Osteoblast (primary cell): ENCODE data around the gene UNC13A. TPM values are rescaled to one million over a fixed set of nuclear protein-coding genes. Genes with fewer than 3 reads are reported as not detected.

ENCODE experiments used
- DNase-seq: peaks from one replicate; pipeline ENCODE4 v3.0.0; 2011; ENCODE audit warnings: low spot score, mixed read lengths; ENCODE audit not compliant: insufficient read length; ENCODE audit errors: missing footprints
- H2AFZ ChIP-seq: 2 replicates; pipeline ENCODE4 v1.6.0; 2011; ENCODE audit warnings: mild to moderate bottlenecking, low read length
- H3K27ac ChIP-seq: 2 replicates; pipeline ENCODE4 v1.5.1; 2011; ENCODE audit warnings: mild to moderate bottlenecking, low read depth, low read length, moderate library complexity
- H3K27me3 ChIP-seq: 2 replicates; pipeline ENCODE4 v1.6.0; 2012; ENCODE audit warnings: mild to moderate bottlenecking, control low read depth, inconsistent platforms, low read length, moderate library complexity; ENCODE audit not compliant: insufficient read depth
- H3K36me3 ChIP-seq: 2 replicates; pipeline ENCODE4 v1.5.1; 2011; ENCODE audit warnings: mild to moderate bottlenecking, low read length, control low read depth, moderate library complexity; ENCODE audit not compliant: insufficient read depth
- H3K4me1 ChIP-seq: 2 replicates; pipeline ENCODE4 v1.5.1; 2011; ENCODE audit warnings: mild to moderate bottlenecking, low read length, control low read depth, moderate library complexity; ENCODE audit not compliant: insufficient read depth
- H3K4me2 ChIP-seq: 2 replicates; pipeline ENCODE4 v1.6.0; 2011; ENCODE audit warnings: mild to moderate bottlenecking, low read length; ENCODE audit not compliant: insufficient read depth
- H3K4me3 ChIP-seq: fragments of 200-600 bp; sonication (generic); 3 replicates; pipeline ENCODE4 v1.5.1; 2012; ENCODE audit warnings: mild to moderate bottlenecking, low read length, inconsistent platforms; ENCODE audit not compliant: insufficient read depth
- H3K79me2 ChIP-seq: 2 replicates; pipeline ENCODE4 v1.6.0; 2012; ENCODE audit warnings: mild to moderate bottlenecking, low read length, control low read depth, inconsistent platforms; ENCODE audit not compliant: insufficient read depth
- H3K9me3 ChIP-seq: 2 replicates; pipeline ENCODE4 v1.5.1; 2011; ENCODE audit warnings: low read depth, low read length, control low read depth
- H4K20me1 ChIP-seq: 2 replicates; pipeline ENCODE4 v1.6.0; 2012; ENCODE audit warnings: mild to moderate bottlenecking, low read length, control low read depth; ENCODE audit not compliant: insufficient read depth
- CTCF ChIP-seq: IDR thresholded peaks from 2 replicates; pipeline ENCODE4 v1.5.1; 2011; ENCODE audit warnings: mild to moderate bottlenecking, low read depth, low read length, moderate library complexity; ENCODE audit errors: extremely low read depth
- total RNA-seq: library from RNA; depleted of rRNA; stranded (reverse); fragments of >200 nt; gene quantifications from 2 replicates; pipeline ENCODE4 v1.2.3, GENCODE V29; 2012

Gene UNC13A
- total RNA-seq, 1 donor, result under 0.01 TPM

- no peak overlapping the region for H2AFZ ChIP-seq
- H3K27ac ChIP-seq, result no peak overlapping the region
- H3K4me3 ChIP-seq, result no peak overlapping the region
- no peak overlapping the region for H3K4me2 ChIP-seq
- H3K36me3 ChIP-seq, result no peaks in the 10 kb centered on the region
- peaks cover 28% of the 10 kb centered on the region for H3K27me3 ChIP-seq
- no peaks in the 10 kb centered on the region for H4K20me1 ChIP-seq
- no peak for TF ChIP-seq CTCF
- no peaks in the 10 kb centered on the region for H3K9me3 ChIP-seq
- DNase-seq, result peak; percentile 85
- no peaks in the 10 kb centered on the region for H3K79me2 ChIP-seq
- no peaks in the 10 kb centered on the region for H3K4me1 ChIP-seq
Measured at GRCh38 chr19:17604372-17605025, 83.7 kb downstream of the UNC13A start.

- H3K27ac ChIP-seq, result no peak overlapping the region
- H4K20me1 ChIP-seq, result no peaks in the 10 kb centered on the region
- no peaks in the 10 kb centered on the region for H3K36me3 ChIP-seq
- no peaks in the 10 kb centered on the region for H3K79me2 ChIP-seq
- H3K27me3 ChIP-seq, result peaks cover 28% of the 10 kb centered on the region
- no peak overlapping the region for H3K4me3 ChIP-seq
- DNase-seq, result peak; percentile 68
- H3K9me3 ChIP-seq, result no peaks in the 10 kb centered on the region
- H2AFZ ChIP-seq, result no peak overlapping the region
- H3K4me2 ChIP-seq, result no peak overlapping the region
- TF ChIP-seq CTCF, result no peak
- no peaks in the 10 kb centered on the region for H3K4me1 ChIP-seq
Measured at GRCh38 chr19:17602872-17603510, 85.2 kb downstream of the UNC13A start.

GRCh38 chr19:17602217-17602616 is 85.9 kb downstream of the UNC13A start:
- H3K4me3 ChIP-seq, result no peak overlapping the region
- no peaks in the 10 kb centered on the region for H3K9me3 ChIP-seq
- no peaks in the 10 kb centered on the region for H3K36me3 ChIP-seq
- peaks cover 28% of the 10 kb centered on the region for H3K27me3 ChIP-seq
- no peaks in the 10 kb centered on the region for H3K4me1 ChIP-seq
- H3K27ac ChIP-seq, result no peak overlapping the region
- no peak overlapping the region for H2AFZ ChIP-seq
- no peaks in the 10 kb centered on the region for H4K20me1 ChIP-seq
- H3K4me2 ChIP-seq, result no peak overlapping the region
- no peaks in the 10 kb centered on the region for H3K79me2 ChIP-seq
- no peak for TF ChIP-seq CTCF
- DNase-seq, result peak; percentile 52

GRCh38 chr19:17601683-17602082 is 86.5 kb downstream of the UNC13A start:
- Histone ChIP-seq H3K27ac (no peak overlapping the region), H3K27me3 (peaks cover 28% of the 10 kb centered on the region), H3K79me2 (no peaks in the 10 kb centered on the region), H3K4me1 (no peaks in the 10 kb centered on the region), H3K36me3 (no peaks in the 10 kb centered on the region), H2AFZ (no peak overlapping the region), H3K4me2 (no peak overlapping the region), H4K20me1 (no peaks in the 10 kb centered on the region), H3K9me3 (no peaks in the 10 kb centered on the region), H3K4me3 (no peak overlapping the region)
- peak; percentile 52 for DNase-seq
- TF ChIP-seq CTCF, result no peak
